ENCODE data around the gene ZXDC.

DNA sequence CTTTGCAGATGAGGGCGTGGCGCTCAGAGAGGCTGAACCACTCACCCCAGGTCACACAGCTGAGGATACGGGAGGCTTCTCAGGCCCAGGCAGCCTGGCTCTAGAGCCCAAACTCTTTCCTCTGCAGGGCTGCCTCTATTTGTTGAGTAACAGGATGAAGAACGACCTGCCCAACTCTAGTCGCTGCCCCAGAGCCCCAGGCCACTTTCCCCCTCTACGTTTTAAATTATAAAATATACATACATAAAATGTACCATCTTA, 19.2 kb upstream of the ZXDC start:
- TF ChIP-seq EZH2 (IDR thresholded peaks at IDR 0.05), result no peak
- TF ChIP-seq POLR2AphosphoS5 (IDR thresholded peaks at IDR 0.05; ENCODE audit: borderline replicate concordance, low read depth, low read length), result no peak

All from SK-N-MC (cell line).